Measurements from ENCODE around the gene TIMM22. TPM values are rescaled to one million over a fixed set of nuclear protein-coding genes. Genes with fewer than 3 reads are reported as not detected.

Gene TIMM22
- total RNA-seq, 4 donors from 2014 or later: 14.4 to 16.1 (median 15.3) TPM

GRCh38 chr17:998111-998510, 1.2 kb downstream of the TIMM22 start:
- in situ Hi-C loops (cut with MboI; ENCODE audit: low sequenced_read_pairs in 4 of 4) (no loop called here), intact Hi-C loops (cut with DNase I; ENCODE audit: low total_unique reads) (loop anchor here (5.0 kb wide), 2 partner anchors 201 to 586 kb away; a partner anchor contains a TSS)
- Histone ChIP-seq H3K27me3 (no peaks in the 10 kb centered on the region), H3K27ac (peak overlapping the region in 3 of 4 donors; percentile 89 to 95 (median 94)), H3K4me1 (peaks cover 54 to 55% of the 10 kb centered on the region in 2 donors), H3K9me3 (no peaks in the 10 kb centered on the region), H3K4me3 (peak overlapping the region; percentile 75 to 98 (median 97)), H3K36me3 (peaks cover 0 to 27% of the 10 kb centered on the region in 2 donors)
- no peak for DNase-seq
- no peak for ATAC-seq
- TF ChIP-seq CTCF (IDR thresholded peaks at IDR 0.05 in 4 of 5, conservative IDR thresholded peaks at IDR 0.05 in 1 of 5): no peak
- TF ChIP-seq POLR2A (IDR thresholded peaks at IDR 0.05): no peak

GRCh38 chr17:1000597-1001461, 3.9 kb downstream of the TIMM22 start:
- Histone ChIP-seq H3K27me3 (no peaks in the 10 kb centered on the region), H3K4me3 (peak overlapping the region in 1 of 4 donors; percentile 7), H3K4me1 (peaks cover 75 to 81% of the 10 kb centered on the region in 2 donors), H3K36me3 (peaks cover 0 to 35% of the 10 kb centered on the region in 2 donors), H3K9me3 (no peaks in the 10 kb centered on the region), H3K27ac (peak overlapping the region; percentile 85 to 94 (median 90))
- intact Hi-C loops (cut with DNase I; ENCODE audit: low total_unique reads) (loop anchor here (5.0 kb wide), 1 partner anchor 36 kb away; no protein-coding TSS in a partner anchor), in situ Hi-C loops (cut with MboI; ENCODE audit: low sequenced_read_pairs in 4 of 4) (loop anchor here in 1 of 4 donors (5.0 kb wide), 1 partner anchor 56 kb away; no protein-coding TSS in a partner anchor)
- no peak for TF ChIP-seq CTCF (IDR thresholded peaks at IDR 0.05 in 4 of 5, conservative IDR thresholded peaks at IDR 0.05 in 1 of 5)
- TF ChIP-seq POLR2A (IDR thresholded peaks at IDR 0.05): peak in 1 of 2 donors; percentile 42
- DNase-seq (peak; percentile 72 to 87), ATAC-seq (peak; percentile 52 to 58)

- Histone ChIP-seq H3K36me3 (peaks cover 0 to 35% of the 10 kb centered on the region in 2 donors), H3K27ac (peak overlapping the region; percentile 85 to 94 (median 90)), H3K4me3 (no peak overlapping the region), H3K4me1 (peaks cover 82 to 87% of the 10 kb centered on the region in 2 donors), H3K27me3 (no peaks in the 10 kb centered on the region), H3K9me3 (no peaks in the 10 kb centered on the region)
- TF ChIP-seq CTCF (IDR thresholded peaks at IDR 0.05 in 4 of 5, conservative IDR thresholded peaks at IDR 0.05 in 1 of 5) (no peak), POLR2A (IDR thresholded peaks at IDR 0.05) (no peak)
- ATAC-seq: no peak
- DNase-seq: peak in 1 of 2 donors; percentile 49
- in situ Hi-C loops (cut with MboI; ENCODE audit: low sequenced_read_pairs in 4 of 4) (loop anchor here in 1 of 4 donors (5.0 kb wide), 1 partner anchor 55 kb away; no protein-coding TSS in a partner anchor), intact Hi-C loops (cut with DNase I; ENCODE audit: low total_unique reads) (loop anchor here (5.0 kb wide), 1 partner anchor 35 kb away; no protein-coding TSS in a partner anchor)
Measured at GRCh38 chr17:1001640-1002411, 4.9 kb downstream of the TIMM22 start.

- DNase-seq (no peak), ATAC-seq (peak; percentile 13 to 25)
- peaks cover 0 to 35% of the 10 kb centered on the region in 2 donors for H3K36me3 ChIP-seq
- H3K4me3 ChIP-seq: no peak overlapping the region
- in situ Hi-C loops (cut with MboI; ENCODE audit: low sequenced_read_pairs in 4 of 4): loop anchor here in 1 of 4 donors (5.0 kb wide), 1 partner anchor 55 kb away; no protein-coding TSS in a partner anchor
- no peaks in the 10 kb centered on the region for H3K9me3 ChIP-seq
- intact Hi-C loops (cut with DNase I; ENCODE audit: low total_unique reads): loop anchor here (5.0 kb wide), 1 partner anchor 35 kb away; no protein-coding TSS in a partner anchor
- H3K27me3 ChIP-seq: no peaks in the 10 kb centered on the region
- peak overlapping the region; percentile 85 to 94 (median 90) for H3K27ac ChIP-seq
- H3K4me1 ChIP-seq: peaks cover 82 to 87% of the 10 kb centered on the region in 2 donors
- TF ChIP-seq CTCF (IDR thresholded peaks at IDR 0.05 in 4 of 5, conservative IDR thresholded peaks at IDR 0.05 in 1 of 5): peak in 1 of 5 experiments; percentile 16
- no peak for TF ChIP-seq POLR2A (IDR thresholded peaks at IDR 0.05)
Measured at GRCh38 chr17:1002412-1002753, 5.5 kb downstream of the TIMM22 start.

Measured in gastrocnemius medialis (tissue), 4 donors.